ENCODE measurements around the gene SYNGR3.

The SYNGR3 gene

GRCh38 chr16:2025251-2025650 is 35.5 kb downstream of the SYNGR3 start:
- H3K27me3 ChIP-seq (replicated peaks; ENCODE audit: insufficient read depth, low read length): peaks cover 53% of the 10 kb centered on the region
- no peak overlapping the region for H3K4me3 ChIP-seq (ENCODE audit: low read length)
- no peaks in the 10 kb centered on the region; the same call in 1 of the 2 replicates for H3F3A ChIP-seq (ENCODE audit: insufficient read depth, low read length)
- no peak overlapping the region for H3K27ac ChIP-seq (ENCODE audit: low read length)
- peaks cover 5% of the 10 kb centered on the region; the same call in 1 of the 2 replicates for H3K4me1 ChIP-seq (ENCODE audit: low read length)
- no peaks in the 10 kb centered on the region for H3K36me3 ChIP-seq (replicated peaks; ENCODE audit: insufficient read depth, low read length)
- no peak overlapping the region for H3K9ac ChIP-seq (ENCODE audit: low read length)
- DNase-seq: no peak
- TF ChIP-seq EZH2 (optimal IDR thresholded peaks at IDR 0.05; ENCODE audit: low read depth, low read length): no peak
- TF ChIP-seq EZH2phosphoT487 (IDR thresholded peaks at IDR 0.05; ENCODE audit: low read length): no peak
- no peak for TF ChIP-seq CTCF (IDR thresholded peaks at IDR 0.05; ENCODE audit: low read length)
- no peak overlapping the region for H3K4me2 ChIP-seq (ENCODE audit: low read depth, low read length)
- no peaks in the 10 kb centered on the region for H3K9me2 ChIP-seq (replicated peaks; ENCODE audit: insufficient read depth, low read length)
- H3K79me2 ChIP-seq (ENCODE audit: low read length): no peaks in the 10 kb centered on the region
- H4K20me1 ChIP-seq (ENCODE audit: insufficient read depth, low read length): no peaks in the 10 kb centered on the region
- no peak overlapping the region for H2AFZ ChIP-seq (ENCODE audit: low read length)
- H3K9me3 ChIP-seq (replicated peaks; ENCODE audit: insufficient read depth, low read length): no peaks in the 10 kb centered on the region

GRCh38 chr16:2025878-2026460 is 36.2 kb downstream of the SYNGR3 start:
- TF ChIP-seq CTCF (IDR thresholded peaks at IDR 0.05; ENCODE audit: low read length): no peak
- TF ChIP-seq EZH2phosphoT487 (IDR thresholded peaks at IDR 0.05; ENCODE audit: low read length): no peak
- TF ChIP-seq EZH2 (optimal IDR thresholded peaks at IDR 0.05; ENCODE audit: low read depth, low read length): no peak
- no peaks in the 10 kb centered on the region for H3K9me2 ChIP-seq (replicated peaks; ENCODE audit: insufficient read depth, low read length)
- DNase-seq: peak; percentile 5
- no peak overlapping the region for H3K4me3 ChIP-seq (ENCODE audit: low read length)
- H2AFZ ChIP-seq (ENCODE audit: low read length): no peak overlapping the region
- H3K9me3 ChIP-seq (replicated peaks; ENCODE audit: insufficient read depth, low read length): no peaks in the 10 kb centered on the region
- H4K20me1 ChIP-seq (ENCODE audit: insufficient read depth, low read length): no peaks in the 10 kb centered on the region
- H3K27me3 ChIP-seq (replicated peaks; ENCODE audit: insufficient read depth, low read length): peaks cover 46% of the 10 kb centered on the region
- peaks cover 5% of the 10 kb centered on the region; the same call in 1 of the 2 replicates for H3K4me1 ChIP-seq (ENCODE audit: low read length)
- no peak overlapping the region for H3K27ac ChIP-seq (ENCODE audit: low read length)
- no peaks in the 10 kb centered on the region; the same call in 1 of the 2 replicates for H3F3A ChIP-seq (ENCODE audit: insufficient read depth, low read length)
- no peaks in the 10 kb centered on the region for H3K36me3 ChIP-seq (replicated peaks; ENCODE audit: insufficient read depth, low read length)
- no peak overlapping the region for H3K9ac ChIP-seq (ENCODE audit: low read length)
- H3K4me2 ChIP-seq (ENCODE audit: low read depth, low read length): peak overlapping the region; percentile 57; the same call in 1 of the 2 replicates
- no peaks in the 10 kb centered on the region for H3K79me2 ChIP-seq (ENCODE audit: low read length)

DNA sequence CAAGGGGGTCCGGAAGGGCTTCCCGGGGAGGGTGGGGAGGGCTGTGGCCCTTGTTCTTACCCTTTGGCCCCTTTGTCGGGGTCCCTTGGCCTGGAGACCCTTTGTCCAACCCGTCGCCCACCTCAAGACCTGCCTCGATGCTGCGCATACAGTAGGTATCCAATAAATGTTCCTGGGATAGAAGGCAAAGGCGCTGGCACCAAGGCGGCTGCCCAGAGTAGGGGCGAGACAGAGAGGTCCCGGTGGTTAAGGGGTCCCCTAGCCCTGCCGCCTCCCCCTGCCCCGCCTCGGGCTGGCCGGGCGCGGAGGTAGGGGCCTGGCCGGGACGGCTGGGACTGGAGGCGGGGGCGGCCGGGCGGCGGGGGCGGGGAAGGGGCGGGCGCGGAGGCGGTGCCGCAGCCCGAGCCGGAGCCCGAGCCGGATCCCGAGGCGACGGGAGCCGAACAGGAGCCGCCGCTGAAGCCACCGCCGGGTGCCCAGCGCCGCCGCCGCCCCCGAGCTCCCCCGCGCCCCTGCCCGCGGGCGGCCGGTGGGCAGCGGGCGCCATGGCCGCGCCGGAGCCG is 36.8 kb downstream of the SYNGR3 start, which contains the start of gene NHERF2:
Gene NHERF2 (plus strand): TSS at position 442 of the 563 bp plus-strand sequence. CDS start 104 bp downstream, at position 546.
- Histone ChIP-seq H3K27ac (ENCODE audit: low read length) (no peak within 1 kb of the TSS), H3K9ac (ENCODE audit: low read length) (no peak within 1 kb of the TSS), H3K4me3 (ENCODE audit: low read length) (peak within 1 kb of the TSS; percentile 34; the same call in 1 of the 2 replicates), H3K9me2 (replicated peaks; ENCODE audit: insufficient read depth, low read length) (no peaks in the 10 kb centered on the region), H3F3A (ENCODE audit: insufficient read depth, low read length) (no peaks in the 10 kb centered on the region; the same call in 1 of the 2 replicates), H3K79me2 (ENCODE audit: low read length) (no peaks in the 10 kb centered on the region), H3K27me3 (replicated peaks; ENCODE audit: insufficient read depth, low read length) (peaks cover 45% of the 10 kb centered on the region), H4K20me1 (ENCODE audit: insufficient read depth, low read length) (no peaks in the 10 kb centered on the region), H3K9me3 (replicated peaks; ENCODE audit: insufficient read depth, low read length) (no peaks in the 10 kb centered on the region), H3K4me2 (ENCODE audit: low read depth, low read length) (peak within 1 kb of the TSS; percentile 62; the same call in 1 of the 2 replicates), H3K4me1 (ENCODE audit: low read length) (peaks cover 6% of the 10 kb centered on the region; the same call in 1 of the 2 replicates), H3K36me3 (replicated peaks; ENCODE audit: insufficient read depth, low read length) (no peaks in the 10 kb centered on the region), H2AFZ (ENCODE audit: low read length) (no peak within 1 kb of the TSS)
- DNase-seq: peak; percentile 32
- TF ChIP-seq EZH2phosphoT487 (IDR thresholded peaks at IDR 0.05; ENCODE audit: low read length) (no peak), CTCF (IDR thresholded peaks at IDR 0.05; ENCODE audit: low read length) (no peak), EZH2 (optimal IDR thresholded peaks at IDR 0.05; ENCODE audit: low read depth, low read length) (no peak)

All from MM.1S (cell line).